ENCODE measurements around the gene BRD3OS. TPM values are rescaled to one million over a fixed set of nuclear protein-coding genes. Genes with fewer than 3 reads are reported as not detected.

The BRD3OS gene
- total and polyA plus RNA-seq, 2 of the 13 experiments (the other 11 are each of a cell fraction or from before 2014, with no cell fraction given): 4.9 to 5.7 TPM

GRCh38 chr9:134045841-134046544, 20.7 kb downstream of the BRD3OS start:
- no peak for TF ChIP-seq CBX2 (IDR thresholded peaks at IDR 0.05; ENCODE audit: low read depth, low read length)
- TF ChIP-seq CBX2 (CRISPR knock-in tag; IDR thresholded peaks at IDR 0.05; ENCODE audit: low read depth): no peak
- no peak for TF ChIP-seq ZNF432 (CRISPR knock-in tag; IDR thresholded peaks at IDR 0.05; ENCODE audit: borderline replicate concordance)
- TF ChIP-seq ZBED4 (CRISPR knock-in tag; IDR thresholded peaks at IDR 0.05; ENCODE audit: borderline replicate concordance): no peak
- TF ChIP-seq ATAD3A (CRISPR knock-in tag; IDR thresholded peaks at IDR 0.05): no peak
- TF ChIP-seq ZNF225 (CRISPR knock-in tag; IDR thresholded peaks at IDR 0.05): no peak
- no peak for TF ChIP-seq ELF4 (CRISPR knock-in tag; IDR thresholded peaks at IDR 0.05; ENCODE audit: borderline replicate concordance)
- FAIRE-seq: no peak
- Histone ChIP-seq H3K9me3 (ENCODE audit: low read length) (no peaks in the 10 kb centered on the region), H3K27me3 (ENCODE audit: control insufficient read depth in 1 of 2, insufficient read depth in 2 of 2, low read length in 2 of 2) (no peaks in the 10 kb centered on the region), H3K4me2 (ENCODE audit: low read depth, low read length) (no peak overlapping the region), H3K27ac (ENCODE audit: extremely low read length, insufficient read depth, low read length) (no peak overlapping the region), H3K9ac (ENCODE audit: insufficient read depth, low read depth, low read length) (no peak overlapping the region), H3K36me3 (replicated peaks in 1 of 2; ENCODE audit: control insufficient read depth in 1 of 2, insufficient read depth in 2 of 2, low read length in 2 of 2) (peaks cover 49 to 73% of the 10 kb centered on the region in 2 experiments), H2AFZ (ENCODE audit: low read length) (no peak overlapping the region), H3K79me2 (ENCODE audit: insufficient read depth, low read length) (no peaks in the 10 kb centered on the region), H3K4me3 (replicated peaks in 1 of 3; ENCODE audit: insufficient read depth in 1 of 3, low read depth in 2 of 3, low read length in 3 of 3) (no peak overlapping the region), H4K20me1 (ENCODE audit: insufficient read depth, low read length) (no peaks in the 10 kb centered on the region), H3K4me1 (ENCODE audit: insufficient read depth, low read length) (peaks cover 14% of the 10 kb centered on the region)
- POLR2A ChIA-PET: no interaction called here
- no peak for ATAC-seq
- intact Hi-C loops (cut with micrococcal nuclease; ENCODE audit: unreplicated experiment) (no loop called here), in situ Hi-C loops (cut with HindIII; ENCODE audit: extremely low pct_ligation_motif_present, low pct_unique_long_range_greater_than_20kb) (no loop called here)
- CTCF ChIA-PET (ENCODE audit: low intra/inter-chr PET ratio, low total read pairs): no interaction called here
- no TSS peak for BruUV-seq (replicated peaks)
- 81% methylated on average over 16 of the region's 26 CpGs for WGBS (ENCODE audit: low lambda C conversion rate)
- DNase-seq (ENCODE audit: low spot score): no peak
